Ishikawa (cell line): ENCODE data around the gene SP4.

Source experiments
- CEBPB ChIP-seq: IDR thresholded peaks from 2 replicates; pipeline ENCODE4 v1.6.1; 2012
- CREB1 ChIP-seq: IDR thresholded peaks from 2 replicates; pipeline ENCODE4 v1.6.1; 2012; ENCODE audit warnings: low read depth
- EGR1 ChIP-seq: IDR thresholded peaks from 2 replicates; pipeline ENCODE4 v1.6.1; 2012
- EP300 ChIP-seq: IDR thresholded peaks from 2 replicates; pipeline ENCODE4 v1.6.1; 2012; ENCODE audit warnings: borderline replicate concordance
- RAD21 ChIP-seq: IDR thresholded peaks from 2 replicates; pipeline ENCODE4 v1.6.1; 2012; ENCODE audit warnings: low read depth
- TAF1 ChIP-seq: IDR thresholded peaks from 2 replicates; pipeline ENCODE4 v1.6.1; 2012; ENCODE audit warnings: low read depth, mild to moderate bottlenecking
- TCF12 ChIP-seq: IDR thresholded peaks from 2 replicates; pipeline ENCODE4 v1.6.1; 2012; ENCODE audit warnings: low read depth
- TEAD4 ChIP-seq: IDR thresholded peaks from 2 replicates; pipeline ENCODE4 v1.6.1; 2012
- USF1 ChIP-seq: IDR thresholded peaks from 2 replicates; pipeline ENCODE4 v1.6.1; 2012

DNA sequence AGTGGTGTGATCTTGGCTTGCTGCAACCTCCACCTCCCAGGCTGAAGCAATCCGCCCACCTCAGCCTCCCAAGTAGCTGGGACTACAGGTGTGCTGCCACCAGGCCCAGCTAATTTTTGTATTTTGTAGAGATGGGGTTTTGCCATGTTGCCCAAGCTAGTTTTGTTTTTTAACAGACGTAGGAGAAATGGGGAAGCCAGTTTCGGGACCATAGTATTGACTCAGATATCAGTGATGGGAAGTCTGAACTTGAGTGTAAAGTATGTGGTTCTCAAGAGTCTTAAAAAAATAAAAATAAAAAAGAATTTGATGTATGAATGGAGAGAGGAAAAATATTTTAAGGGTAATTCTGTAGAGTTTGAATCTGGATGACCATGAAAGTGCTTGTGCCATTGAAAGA is 34.2 kb downstream of the SP4 start:
- no peak for TF ChIP-seq TCF12
- no peak for TF ChIP-seq TAF1
- TF ChIP-seq RAD21, result no peak
- no peak for TF ChIP-seq EGR1
- TF ChIP-seq CEBPB, result no peak
- TF ChIP-seq CREB1, result no peak
- no peak for TF ChIP-seq TEAD4
- TF ChIP-seq USF1, result no peak
- no peak for TF ChIP-seq EP300
